HEK293T (cell line): ENCODE data around the gene TJP1.
"Not testable (repeated sequence)": the region's sequence is repeated elsewhere in the genome, so short reads cannot be mapped to it uniquely, and the experiment has no call there.

Experiments used
- CTCF ChIA-PET: fragments of 350-600 bp; formaldehyde crosslinking; extraction: SDS; loops from one replicate; lab custom pipeline; 2021; ENCODE audit warnings: antibody characterized with exemption, inconsistent platforms; lab: Yijun Ruan, JAX
- POLR2A ChIA-PET: fragments of 350-600 bp; formaldehyde crosslinking; extraction: SDS; loops from one replicate; lab custom pipeline; 2020; ENCODE audit warnings: antibody characterized with exemption, inconsistent platforms; lab: Yijun Ruan, JAX
- DNase-seq: peaks from one replicate; pipeline ENCODE4 v3.0.0; 2012; ENCODE audit warnings: mixed read lengths; ENCODE audit errors: extremely low spot score
- ARNT ChIP-seq: fragments of 450-650 bp; IDR thresholded peaks from 2 replicates; pipeline ENCODE4 v1.6.1; 2017; ENCODE audit warnings: mild to moderate bottlenecking
- BHLHE40 ChIP-seq: fragments of 450-650 bp; IDR thresholded peaks from 2 replicates; pipeline ENCODE4 v1.6.1; 2016; ENCODE audit warnings: mild to moderate bottlenecking, moderate library complexity, borderline replicate concordance
- CTBP1 ChIP-seq: fragments of 450-650 bp; IDR thresholded peaks from 2 replicates; pipeline ENCODE4 v1.6.1; 2016; ENCODE audit warnings: borderline replicate concordance
- ELF4 ChIP-seq: fragments of 450-650 bp; IDR thresholded peaks from 2 replicates; pipeline ENCODE4 v1.6.1; 2017; ENCODE audit warnings: antibody characterized with exemption
- FOXA1 ChIP-seq: fragments of 450-650 bp; IDR thresholded peaks from 2 replicates; pipeline ENCODE4 v1.6.1; 2016; ENCODE audit warnings: mild to moderate bottlenecking
- FOXK2 ChIP-seq: fragments of 450-650 bp; IDR thresholded peaks from 2 replicates; pipeline ENCODE4 v1.6.1; 2016; ENCODE audit warnings: mild to moderate bottlenecking
- FOXM1 ChIP-seq: fragments of 450-650 bp; IDR thresholded peaks from 2 replicates; pipeline ENCODE4 v1.6.1; 2017; ENCODE audit warnings: mild to moderate bottlenecking, borderline replicate concordance
- HDGF ChIP-seq: fragments of 450-650 bp; IDR thresholded peaks from 2 replicates; pipeline ENCODE4 v1.6.1; 2017; ENCODE audit warnings: antibody characterized with exemption, borderline replicate concordance
- L3MBTL2 ChIP-seq: fragments of 450-650 bp; conservative IDR thresholded peaks from 2 replicates; pipeline ENCODE4 v1.6.1; 2016; ENCODE audit warnings: mild to moderate bottlenecking
- LEF1 ChIP-seq: fragments of 450-650 bp; IDR thresholded peaks from 2 replicates; pipeline ENCODE4 v1.6.1; 2017; ENCODE audit warnings: mild to moderate bottlenecking, borderline replicate concordance
- NFRKB ChIP-seq: fragments of 450-650 bp; IDR thresholded peaks from 2 replicates; pipeline ENCODE4 v1.6.1; 2016; ENCODE audit warnings: mild to moderate bottlenecking, moderate library complexity
- SP1 ChIP-seq: fragments of 450-650 bp; IDR thresholded peaks from 2 replicates; pipeline ENCODE4 v1.6.1; 2017
- SUZ12 ChIP-seq: fragments of 450-650 bp; IDR thresholded peaks from 2 replicates; pipeline ENCODE4 v1.6.1; 2016; ENCODE audit warnings: mild to moderate bottlenecking
- TARDBP ChIP-seq: fragments of 450-650 bp; IDR thresholded peaks from 2 replicates; pipeline ENCODE4 v1.6.1; 2016
- ZNF384 ChIP-seq: fragments of 450-650 bp; IDR thresholded peaks from 2 replicates; pipeline ENCODE4 v1.6.1; 2016
- TF ChIP-seq, protein P1 (sequence below): fragments of 450-650 bp; IDR thresholded peaks from 2 replicates; pipeline ENCODE4 v1.6.1; 2016

The TJP1 gene

DNA sequence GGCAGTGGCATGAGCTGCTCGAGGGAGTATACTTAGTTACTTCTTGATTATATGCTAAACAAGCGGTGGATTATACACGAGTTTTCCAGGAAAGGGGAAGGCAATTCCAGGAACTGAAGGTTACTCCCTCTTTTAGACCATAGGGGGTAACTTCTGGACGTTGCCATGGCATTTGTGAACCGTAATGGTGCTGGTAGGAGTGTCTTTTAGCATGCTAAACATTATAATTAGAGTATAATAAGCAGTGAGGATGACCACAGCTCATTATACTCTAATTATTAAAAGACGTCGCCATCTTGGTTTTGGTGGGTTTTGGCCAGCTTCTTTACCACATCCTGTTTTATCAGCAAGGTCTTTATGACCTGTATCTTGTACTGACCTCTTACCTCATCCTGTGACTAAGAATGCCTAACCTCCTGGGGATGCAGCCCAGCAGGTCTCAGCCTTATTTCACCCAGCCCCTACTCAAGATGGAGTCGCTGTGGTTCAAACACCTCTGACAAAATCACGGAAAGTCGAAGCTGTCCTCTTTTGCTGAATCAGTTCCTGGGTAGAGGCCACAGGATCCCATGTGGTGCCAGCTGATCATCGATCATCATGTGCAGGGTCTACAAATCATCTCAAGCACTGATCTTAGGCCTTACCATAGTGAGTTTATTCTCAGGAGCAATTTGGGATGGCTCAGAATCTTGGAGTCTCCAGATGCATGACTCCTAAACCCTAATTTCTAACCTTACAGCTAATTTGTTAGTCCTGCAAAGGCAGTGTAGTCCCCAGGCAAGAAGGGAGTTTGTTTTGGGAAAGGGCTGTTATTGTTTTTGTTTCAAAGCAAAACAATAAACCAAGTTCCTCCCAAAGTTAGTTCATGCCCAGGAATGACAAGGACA is 149.1 kb downstream of the TJP1 start:
- ChIA-PET POLR2A (no interaction called here), CTCF (interaction anchor here (0.5 to 1.4 kb wide), 2 partner anchors 9 to 253 kb away, joined by 4 to 6 read pairs; no protein-coding TSS in a partner anchor)
- no peak for DNase-seq
- TF ChIP-seq FOXM1 (no peak), SUZ12 (no peak), L3MBTL2 (no peak), ARNT (no peak), CTBP1 (no peak), LEF1 (no peak), HDGF (no peak), SP1 (no peak), BHLHE40 (no peak), TARDBP (no peak), ELF4 (no peak), FOXA1 (no peak), NFRKB (no peak), ZNF384 (no peak), FOXK2 (no peak)
- TF ChIP-seq, protein P1, sequence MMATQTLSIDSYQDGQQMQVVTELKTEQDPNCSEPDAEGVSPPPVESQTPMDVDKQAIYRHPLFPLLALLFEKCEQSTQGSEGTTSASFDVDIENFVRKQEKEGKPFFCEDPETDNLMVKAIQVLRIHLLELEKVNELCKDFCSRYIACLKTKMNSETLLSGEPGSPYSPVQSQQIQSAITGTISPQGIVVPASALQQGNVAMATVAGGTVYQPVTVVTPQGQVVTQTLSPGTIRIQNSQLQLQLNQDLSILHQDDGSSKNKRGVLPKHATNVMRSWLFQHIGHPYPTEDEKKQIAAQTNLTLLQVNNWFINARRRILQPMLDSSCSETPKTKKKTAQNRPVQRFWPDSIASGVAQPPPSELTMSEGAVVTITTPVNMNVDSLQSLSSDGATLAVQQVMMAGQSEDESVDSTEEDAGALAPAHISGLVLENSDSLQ = no peak

GRCh38 chr15:29672446-29672845 is 149.8 kb downstream of the TJP1 start:
- POLR2A ChIA-PET = no interaction called here
- no peak for TF ChIP-seq SUZ12
- TF ChIP-seq CTBP1 = no peak
- no peak for TF ChIP-seq ZNF384
- TF ChIP-seq HDGF = no peak
- no peak for TF ChIP-seq BHLHE40
- no peak for TF ChIP-seq LEF1
- TF ChIP-seq ELF4 = no peak
- no peak for TF ChIP-seq FOXK2
- no peak for DNase-seq
- CTCF ChIA-PET = interaction anchor here (0.5 to 1.4 kb wide), 2 partner anchors 8 to 253 kb away, joined by 4 to 6 read pairs; no protein-coding TSS in a partner anchor

DNA sequence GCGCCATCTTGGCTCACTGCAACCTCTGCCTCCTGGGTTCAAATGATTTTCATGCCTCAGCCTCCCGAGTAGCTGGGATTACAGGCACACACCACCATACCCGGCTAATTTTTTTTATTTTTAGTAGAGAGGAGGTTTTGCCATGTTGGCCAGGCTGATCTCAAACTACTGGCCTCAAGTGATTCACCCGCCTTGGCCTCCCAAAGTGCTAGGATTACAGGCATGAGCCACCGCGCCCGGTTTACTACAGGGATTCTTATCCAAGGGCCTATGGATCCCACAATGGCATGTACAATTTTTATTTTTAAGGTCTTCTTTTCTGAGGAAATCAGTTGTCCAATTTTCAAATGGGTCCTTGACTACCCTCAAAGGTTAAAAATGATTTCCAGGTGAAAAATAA is 150.2 kb downstream of the TJP1 start:
- CTCF ChIA-PET, POLR2A ChIA-PET, DNase-seq: not testable (repeated sequence)

DNA sequence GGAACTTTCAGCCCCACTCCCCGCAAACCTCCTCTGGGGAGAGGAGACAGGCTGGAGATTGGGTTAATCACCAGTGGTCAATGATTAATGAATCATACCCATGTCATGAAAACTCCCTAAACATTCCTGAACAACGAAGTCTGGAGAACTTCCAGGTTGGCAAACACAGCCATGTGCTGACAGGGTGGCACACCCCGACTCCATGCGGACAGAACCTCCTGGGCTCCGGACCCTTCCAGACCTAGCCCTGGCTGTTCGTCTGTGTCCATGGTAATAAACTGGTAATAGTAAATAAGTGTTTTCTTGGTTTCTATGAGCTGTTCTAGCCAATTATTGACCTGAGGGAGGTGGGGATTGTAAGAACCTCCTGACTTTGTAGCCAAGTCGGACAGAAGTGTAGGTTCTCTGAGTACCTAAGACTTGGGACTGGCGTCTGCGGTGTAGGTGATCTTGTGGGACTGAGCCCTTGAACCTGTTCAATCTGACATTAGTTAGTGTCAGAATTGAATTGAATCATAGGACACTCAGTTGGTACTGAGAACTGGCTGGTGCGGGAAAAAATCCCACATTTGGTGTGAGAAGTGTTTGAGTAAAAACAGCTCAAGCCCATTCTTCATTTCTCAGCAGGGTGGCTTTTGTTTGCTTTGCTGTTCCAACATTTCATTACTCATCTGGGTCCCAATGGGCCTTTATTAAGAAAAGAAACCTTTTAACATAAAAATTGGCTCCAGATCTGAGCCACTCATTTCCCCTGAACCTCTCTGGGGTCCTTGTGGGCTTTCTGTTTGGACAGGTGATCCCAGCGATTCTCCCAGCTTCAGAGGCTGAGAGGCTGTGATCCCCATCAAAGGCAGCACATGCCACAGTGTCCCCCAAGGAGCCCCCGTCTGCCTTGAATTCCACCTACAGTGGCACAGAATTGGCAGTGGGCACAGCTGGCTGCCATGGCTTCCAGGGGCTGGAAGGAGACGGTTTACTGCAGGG is 151.0 kb downstream of the TJP1 start:
- POLR2A ChIA-PET = no interaction called here
- TF ChIP-seq ELF4 (no peak), ARNT (no peak), SP1 (no peak), LEF1 (no peak), FOXK2 (no peak), NFRKB (no peak)
- TF ChIP-seq, protein P1 = no peak
- DNase-seq = no peak
- CTCF ChIA-PET = interaction anchor here (0.7 to 1.3 kb wide), 2 partner anchors 255 to 404 kb away, joined by 3 to 5 read pairs; no protein-coding TSS in a partner anchor

DNA sequence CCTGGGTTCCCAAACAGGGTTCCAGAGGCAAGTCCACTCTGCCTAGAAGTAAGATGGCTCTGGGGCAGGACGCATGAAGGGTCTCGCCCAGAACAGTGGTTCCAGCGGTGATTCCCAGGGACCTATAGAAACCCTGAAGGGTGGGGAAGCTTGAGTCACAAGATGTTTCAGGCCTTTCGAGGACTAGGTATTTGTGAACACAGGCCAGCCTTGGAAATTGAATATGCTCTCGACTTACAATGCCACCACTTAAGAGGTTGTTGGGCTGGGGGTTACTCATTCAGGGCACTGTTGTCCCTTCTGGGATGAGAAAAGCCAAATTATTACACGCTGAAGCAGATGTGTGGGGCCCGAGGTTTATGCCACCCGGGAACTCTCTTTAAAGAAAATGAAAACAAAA is 152.0 kb downstream of the TJP1 start:
- TF ChIP-seq HDGF (no peak), NFRKB (no peak), ZNF384 (no peak)
- DNase-seq = no peak
- CTCF ChIA-PET = no interaction called here
- POLR2A ChIA-PET = no interaction called here

DNA sequence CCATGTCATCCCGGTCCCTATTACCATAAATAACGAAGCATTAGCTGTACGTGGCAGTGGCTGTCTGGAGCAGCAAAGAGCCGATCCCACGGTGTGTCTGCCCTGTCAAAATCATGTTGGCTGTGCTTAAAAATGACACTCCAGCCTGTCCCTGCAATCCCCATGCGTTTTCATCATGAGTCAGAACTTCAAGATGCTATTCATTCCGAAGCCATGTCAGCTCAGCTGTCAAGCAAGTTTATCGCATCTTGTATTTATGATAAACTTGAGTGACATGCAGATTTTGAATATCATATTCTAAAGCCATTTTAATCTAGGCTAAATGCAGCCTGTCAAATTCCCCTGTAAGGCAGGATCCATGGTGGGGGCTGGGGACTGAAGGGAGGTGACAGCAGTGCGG is 152.4 kb downstream of the TJP1 start:
- DNase-seq = no peak
- TF ChIP-seq, protein P1 = no peak
- TF ChIP-seq SP1 (no peak), HDGF (no peak), TARDBP (no peak)
- ChIA-PET CTCF (no interaction called here), POLR2A (no interaction called here)
